NOMO-1 treated with dmso at 0.1 percent for 144 hours (cell line): ENCODE data around the gene FAM83B.
"Not testable (repeated sequence)": the region's sequence is repeated elsewhere in the genome, so short reads cannot be mapped to it uniquely, and the experiment has no call there.

Source experiments
- DNase-seq: peaks from one replicate; lab custom pipeline; 2025; ENCODE audit not compliant: unreplicated experiment; lab: John Stamatoyannopoulos, UW

Gene FAM83B

GRCh38 chr6:54896302-54896701 is 49.7 kb downstream of the FAM83B start:
- DNase-seq: no peak

- no peak for DNase-seq
These were observed 51.1 kb downstream of the FAM83B start for GRCh38 chr6:54897462-54898189.

GRCh38 chr6:54898767-54899166 is 52.2 kb downstream of the FAM83B start:
- no peak for DNase-seq

DNA sequence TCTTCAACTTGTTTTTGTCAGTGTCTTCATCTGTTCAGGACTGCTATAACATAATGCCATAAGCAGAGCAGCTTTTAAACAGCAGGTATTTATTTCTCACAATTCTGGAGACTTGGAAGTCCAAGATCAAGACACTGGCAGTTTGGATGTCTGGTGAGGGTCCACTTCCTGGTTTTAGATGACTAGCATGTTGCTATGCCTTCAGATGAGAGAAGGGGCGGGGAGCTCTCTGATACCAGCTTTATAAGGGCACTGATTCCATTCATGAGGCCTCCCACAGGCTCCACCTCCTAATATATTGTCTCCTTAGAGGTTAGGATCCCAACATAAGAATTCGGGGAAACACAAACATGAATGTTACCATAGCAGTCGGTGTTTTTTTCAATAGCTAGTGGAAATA is 52.9 kb downstream of the FAM83B start:
- DNase-seq: no peak

GRCh38 chr6:54899986-54900385 is 53.4 kb downstream of the FAM83B start:
- no peak for DNase-seq

DNA sequence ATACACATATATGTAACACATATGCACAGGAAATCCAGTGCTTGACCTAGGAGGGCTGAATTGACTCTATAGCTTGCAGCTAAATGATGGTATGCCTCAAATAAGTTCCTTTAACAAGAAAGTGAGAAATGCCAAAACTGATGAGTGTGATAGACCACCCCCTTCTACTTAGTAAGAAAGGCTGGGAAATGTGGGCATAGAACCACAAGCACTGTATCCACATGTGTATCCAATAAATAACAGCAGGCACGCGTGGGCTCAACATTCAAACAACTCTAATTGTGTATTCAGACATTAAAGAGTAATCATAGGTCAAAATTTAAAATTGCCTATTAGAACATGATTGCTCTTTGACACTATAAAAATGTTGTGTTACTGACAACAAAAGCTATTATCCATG is 54.1 kb downstream of the FAM83B start:
- DNase-seq: no peak

GRCh38 chr6:54903884-54904283 is 57.3 kb downstream of the FAM83B start:
- no peak for DNase-seq

DNA sequence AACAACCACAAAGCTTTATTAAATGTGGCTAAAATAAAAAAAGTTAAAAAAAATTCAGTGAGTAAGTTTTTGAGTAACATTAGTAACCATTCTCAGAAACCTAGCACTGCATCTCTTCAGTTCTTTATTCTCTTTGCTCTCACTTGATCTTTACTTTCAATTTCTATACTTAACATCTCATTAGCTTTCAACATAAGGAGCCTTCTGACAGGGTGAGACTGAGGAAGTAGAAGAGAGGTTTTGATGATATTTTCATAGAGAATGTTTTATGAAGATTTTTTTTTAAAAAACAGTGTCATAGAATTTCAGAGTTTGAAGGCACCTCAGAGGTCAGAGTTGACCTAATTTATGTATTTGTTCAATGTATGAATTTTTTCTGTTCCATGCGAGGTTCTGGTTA is 60.8 kb downstream of the FAM83B start:
- DNase-seq: no peak

- no peak for DNase-seq
These were observed 62.6 kb downstream of the FAM83B start for GRCh38 chr6:54909184-54909583.

DNA sequence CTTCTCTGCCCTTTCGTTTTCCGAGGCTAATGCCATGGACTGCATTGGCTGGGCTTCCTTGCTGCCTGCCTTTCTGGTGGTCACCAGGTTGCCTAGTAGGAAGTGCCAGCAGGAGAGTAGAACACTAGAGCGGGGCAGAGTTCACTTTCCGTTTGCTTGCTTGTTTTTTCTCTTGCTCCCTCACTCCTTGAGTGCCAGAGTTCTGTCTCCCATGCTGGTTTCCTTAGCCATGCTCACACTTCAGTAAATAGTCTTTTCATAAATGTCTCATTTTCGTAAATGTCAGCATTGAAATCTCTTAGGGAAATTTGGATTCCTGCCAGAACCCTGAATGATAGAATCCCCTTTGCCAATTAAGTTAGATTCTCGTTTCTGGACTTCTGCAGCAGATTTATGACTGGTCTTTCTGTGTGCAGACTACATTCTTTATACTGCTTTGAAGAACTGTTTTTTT is 63.9 kb downstream of the FAM83B start:
- DNase-seq: no peak

DNA sequence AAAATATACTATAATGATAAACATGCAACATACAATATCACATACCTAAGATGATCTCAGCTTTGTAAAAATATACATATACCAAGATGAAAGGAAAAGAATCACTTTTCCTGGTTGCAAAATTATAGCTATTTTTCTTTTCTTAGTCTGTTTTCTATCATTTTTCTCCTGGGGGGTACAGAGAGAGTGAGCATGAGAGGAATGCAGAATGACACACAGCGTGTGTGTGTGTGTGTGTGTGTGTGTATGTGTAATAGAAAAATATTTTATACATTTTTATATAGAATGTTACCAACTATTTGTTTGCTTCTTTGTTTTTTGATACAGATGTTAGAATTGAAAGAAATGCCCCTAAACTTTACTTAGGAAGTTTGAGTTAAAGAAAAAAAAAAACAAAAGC is 64.3 kb downstream of the FAM83B start:
- no peak for DNase-seq

DNA sequence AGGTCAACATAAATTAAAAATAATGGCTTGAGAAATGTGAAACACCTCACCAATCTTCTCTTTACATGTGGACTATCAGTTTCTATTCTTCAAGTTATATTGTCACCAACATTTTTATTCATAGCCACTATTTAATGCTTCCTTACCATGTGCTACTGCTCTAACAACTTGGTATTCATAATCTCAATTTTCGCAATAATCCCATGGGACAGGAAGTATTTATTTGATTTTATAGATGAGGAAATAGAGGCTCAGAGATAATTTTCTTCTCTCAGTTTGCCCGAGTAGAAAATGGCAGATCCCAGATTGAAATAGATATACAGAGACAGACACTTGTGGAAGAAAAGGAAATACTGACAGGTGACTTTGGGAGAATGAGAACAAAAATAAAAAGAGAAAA is 66.6 kb downstream of the FAM83B start:
- no peak for DNase-seq

- DNase-seq: no peak
These were observed 70.3 kb downstream of the FAM83B start for GRCh38 chr6:54916858-54917257.

GRCh38 chr6:54920628-54921027 is 74.1 kb downstream of the FAM83B start:
- no peak for DNase-seq

- DNase-seq: no peak
These were observed 75.3 kb downstream of the FAM83B start for GRCh38 chr6:54921891-54922290.

DNA sequence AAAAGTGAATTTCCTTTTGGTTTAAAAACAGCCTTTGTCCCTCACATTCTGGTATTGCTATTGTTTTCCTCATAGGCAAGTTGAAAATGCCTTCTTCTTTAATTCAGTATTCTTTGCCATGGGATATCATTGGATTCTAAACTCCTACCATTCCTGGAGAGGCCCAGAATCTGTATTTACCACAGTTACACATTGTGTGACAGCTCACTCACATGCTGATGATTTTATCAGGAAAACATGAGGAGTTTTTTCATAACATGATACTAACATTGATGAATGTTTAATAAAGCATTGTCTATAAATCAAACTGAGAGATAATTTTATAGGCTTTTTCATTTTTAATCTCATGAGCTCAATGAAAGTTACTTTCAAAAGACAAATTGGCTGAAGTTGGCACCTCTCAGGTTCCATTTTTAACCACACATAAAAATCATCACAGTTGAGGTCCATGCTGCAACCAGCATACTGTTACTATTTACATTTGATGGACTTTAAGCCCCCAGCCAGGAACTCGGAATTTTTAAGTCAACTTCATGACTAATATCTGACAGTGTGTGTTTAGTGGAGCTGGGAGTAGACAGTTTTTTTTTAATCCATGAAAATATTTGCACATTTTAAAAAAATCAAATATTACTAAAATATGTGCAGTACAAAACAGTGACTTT is 82.8 kb downstream of the FAM83B start:
- no peak for DNase-seq

DNA sequence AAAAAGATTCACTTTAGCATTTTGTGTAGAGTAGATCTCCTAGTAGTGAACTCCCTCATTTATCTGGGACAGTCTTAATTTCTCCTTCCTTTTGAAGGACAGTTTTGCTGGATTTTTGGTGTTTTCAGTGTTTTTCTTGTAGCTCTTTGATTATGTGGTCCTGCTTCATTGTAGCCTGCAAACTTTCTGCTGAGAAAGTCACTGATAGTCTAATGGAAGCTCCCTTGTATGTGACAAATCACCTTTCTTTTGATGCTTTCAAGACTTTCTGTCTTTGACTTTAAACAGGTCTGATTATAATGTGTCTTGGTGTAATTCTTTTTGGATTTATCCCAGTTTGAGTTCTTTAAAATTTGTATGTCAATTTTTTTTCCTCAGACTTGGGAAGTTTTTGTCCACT is 86.1 kb downstream of the FAM83B start:
- DNase-seq: no peak

DNA sequence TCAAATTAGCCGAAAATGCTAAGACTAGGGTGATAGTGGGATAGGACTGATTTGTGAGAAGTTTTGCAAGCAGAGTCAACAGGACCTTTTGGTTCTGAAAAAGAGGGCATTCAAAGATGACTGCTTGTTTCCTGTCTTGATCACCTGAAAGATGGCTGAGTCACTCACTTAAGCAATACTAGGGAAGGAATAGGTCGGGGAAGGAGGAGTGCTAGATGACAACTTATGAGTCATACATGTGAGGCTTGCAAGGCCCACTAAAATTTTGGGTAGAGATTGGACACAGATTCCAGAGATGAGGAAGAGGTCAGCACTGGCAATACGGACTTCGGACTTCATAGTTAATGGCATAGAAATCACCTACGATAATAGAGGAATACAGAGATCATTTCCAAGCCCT is 89.2 kb downstream of the FAM83B start:
- no peak for DNase-seq

DNA sequence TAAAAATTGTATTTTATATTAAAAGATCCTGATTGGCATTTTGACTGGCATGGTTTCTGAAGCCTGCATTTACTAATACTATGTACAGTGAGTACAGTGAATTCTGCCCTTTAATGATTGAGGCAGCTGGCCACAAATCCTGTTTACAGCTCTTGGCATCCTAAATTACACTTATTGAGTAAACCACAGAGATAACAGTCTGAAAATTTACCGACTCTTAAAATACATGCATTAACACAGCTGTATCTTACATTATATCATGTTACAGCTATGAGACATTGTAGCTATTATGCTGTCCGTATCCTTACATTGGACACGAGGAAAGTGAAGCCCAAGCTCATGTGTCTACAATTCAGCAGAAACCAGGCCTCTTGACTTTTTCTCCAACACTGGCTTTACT is 90.8 kb downstream of the FAM83B start:
- DNase-seq: no peak

DNA sequence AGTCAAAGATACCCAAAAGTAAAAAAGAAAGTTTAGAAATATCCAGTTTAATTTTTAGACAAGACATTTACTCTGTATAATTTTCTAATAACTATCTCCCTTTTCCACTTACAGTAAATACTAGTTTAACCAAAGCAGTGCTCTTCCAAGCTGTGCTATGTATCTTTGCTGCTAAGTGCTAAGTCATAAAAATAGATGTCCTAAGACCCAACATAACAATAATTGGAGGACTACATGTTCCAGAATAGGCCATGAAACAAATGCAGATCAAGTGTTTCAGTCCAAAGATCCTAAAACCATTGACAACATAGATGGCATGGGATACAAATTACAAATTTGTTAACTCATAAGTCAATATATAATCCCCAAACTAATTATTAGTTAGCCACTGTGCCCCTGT is 111.1 kb downstream of the FAM83B start:
- no peak for DNase-seq

- no peak for DNase-seq
These were observed 111.9 kb downstream of the FAM83B start for GRCh38 chr6:54958446-54958845.

DNA sequence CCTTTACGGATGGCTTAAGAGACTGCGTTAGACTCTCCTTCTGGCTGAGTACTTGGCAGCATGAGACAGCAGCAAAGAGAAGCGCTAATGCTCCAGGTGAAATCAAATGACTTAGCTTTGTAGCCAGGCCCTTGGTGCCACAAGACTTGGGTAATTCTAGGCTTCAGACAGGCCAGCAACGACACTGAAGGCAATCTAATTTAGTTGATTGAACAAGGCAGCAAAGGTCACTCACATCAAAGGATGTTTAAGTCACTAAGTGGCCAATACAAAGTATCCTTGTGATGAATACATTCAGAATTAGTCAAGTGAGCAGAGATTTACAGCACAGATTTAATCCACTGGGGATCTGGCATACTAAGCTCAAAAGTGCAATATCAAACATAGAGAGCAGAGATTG is 113.2 kb downstream of the FAM83B start:
- DNase-seq: no peak

GRCh38 chr6:54961372-54961771 is 114.8 kb downstream of the FAM83B start:
- not testable (repeated sequence) for DNase-seq
